Uterus (tissue), 2 donors: ENCODE measurements around the gene SUPT7L.

Source experiments
- CTCF ChIP-seq, 4 experiments: fragments of 200-600 bp in 2 of 4; fragments of 450-650 bp in 2 of 4; sonication (generic) in 2 of 4; IDR thresholded peaks; one replicate each; pipeline ENCODE4 v1.5.1; 2016 to 2019; ENCODE audit warnings: antibody characterized with exemption in 4 of 4, mild to moderate bottlenecking in 2 of 4, moderate library complexity in 1 of 4
- POLR2A ChIP-seq, 2 donors: fragments of 450-650 bp; IDR thresholded peaks; one replicate each; pipeline ENCODE4 v1.6.1; 2016; ENCODE audit warnings: antibody characterized with exemption in 2 of 2, mild to moderate bottlenecking in 1 of 2, moderate library complexity in 1 of 2

- TF ChIP-seq CTCF (IDR thresholded peaks at IDR 0.05) = no peak
- no peak for TF ChIP-seq POLR2A (IDR thresholded peaks at IDR 0.05)
Measured at GRCh38 chr2:27647737-27648136, 15.7 kb downstream of the SUPT7L start.
